SKM-1 treated with dmso at 0.1 percent for 144 hours (cell line): ENCODE measurements around the gene IPMK.
"Not testable (repeated sequence)": the region's sequence is repeated elsewhere in the genome, so short reads cannot be mapped to it uniquely, and the experiment has no call there.

Experiments
- DNase-seq: peaks from one replicate; lab custom pipeline; 2025; ENCODE audit not compliant: unreplicated experiment; lab: John Stamatoyannopoulos, UW

The IPMK gene

GRCh38 chr10:58157076-58157766, 110.5 kb downstream of the IPMK start:
- DNase-seq, result peak; percentile 6

DNA sequence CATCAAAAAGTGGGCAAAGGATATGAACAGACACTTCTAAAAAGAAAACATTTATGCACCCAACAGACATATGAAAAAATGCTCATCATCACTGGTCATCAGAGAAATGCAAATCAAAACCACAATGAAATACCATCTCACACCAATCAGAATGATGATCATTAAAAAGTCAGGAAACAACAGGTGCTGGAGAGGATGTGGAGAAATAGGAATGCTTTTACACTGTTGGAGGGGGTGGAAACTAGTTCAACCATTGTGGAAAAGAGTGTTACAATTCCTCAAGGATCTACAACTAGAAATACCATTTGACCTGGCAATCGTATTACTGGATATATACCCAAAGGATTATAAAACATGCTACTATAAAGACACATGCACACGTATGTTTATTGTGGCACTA, 111.8 kb downstream of the IPMK start:
- DNase-seq, result not testable (repeated sequence)

DNA sequence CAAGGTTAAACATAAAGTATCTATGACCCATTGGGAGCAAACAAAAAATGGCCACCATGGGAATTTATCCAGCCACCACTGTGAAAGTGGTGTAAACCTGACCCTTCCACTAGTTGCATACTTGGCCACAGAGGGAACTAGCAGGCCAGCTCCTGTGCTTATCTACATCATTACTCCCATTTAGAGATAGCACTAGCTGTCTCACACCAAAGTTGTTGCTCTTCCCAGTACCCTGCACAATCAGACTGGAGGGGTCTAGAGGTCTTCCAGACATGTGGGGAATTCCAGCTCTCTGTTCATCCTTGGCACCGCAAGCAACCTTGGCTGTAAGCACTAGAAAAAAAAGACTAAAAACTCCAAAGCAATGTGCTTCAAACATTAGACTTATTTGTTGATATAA, 113.9 kb downstream of the IPMK start:
- no peak for DNase-seq

DNA sequence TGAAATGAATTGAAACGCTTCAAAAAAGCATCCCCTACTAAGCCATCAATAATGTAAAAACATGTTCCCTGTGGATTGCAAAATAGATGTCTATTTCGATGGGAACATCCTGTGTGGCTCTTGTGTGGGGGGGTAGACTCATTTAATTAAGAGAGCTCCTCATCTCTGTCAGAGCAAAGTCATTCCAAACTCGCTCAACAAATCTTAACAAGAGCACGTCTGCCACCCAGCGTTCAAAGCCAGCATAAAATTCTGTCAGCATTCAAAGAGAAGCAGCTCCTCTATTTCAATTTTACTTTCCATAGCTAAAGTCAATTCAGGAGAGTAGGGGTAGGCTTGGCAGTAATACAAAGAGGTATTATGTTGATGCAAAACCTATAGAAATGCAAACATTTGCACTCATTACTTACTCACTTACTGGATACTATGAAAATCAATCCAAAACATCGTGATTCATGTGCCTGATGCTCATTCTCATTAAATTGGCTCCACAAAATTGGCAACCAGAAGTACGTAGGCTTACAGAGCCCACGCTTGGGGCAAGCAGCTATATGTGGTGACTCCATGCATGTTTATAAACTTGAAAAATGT, 114.9 kb downstream of the IPMK start:
- peak; percentile 36 for DNase-seq

GRCh38 chr10:58150290-58150689, 117.4 kb downstream of the IPMK start:
- DNase-seq, result no peak

GRCh38 chr10:58143944-58144343, 123.8 kb downstream of the IPMK start:
- DNase-seq, result no peak
